ENCODE results near the gene ANKRD10.

The ANKRD10 gene

DNA sequence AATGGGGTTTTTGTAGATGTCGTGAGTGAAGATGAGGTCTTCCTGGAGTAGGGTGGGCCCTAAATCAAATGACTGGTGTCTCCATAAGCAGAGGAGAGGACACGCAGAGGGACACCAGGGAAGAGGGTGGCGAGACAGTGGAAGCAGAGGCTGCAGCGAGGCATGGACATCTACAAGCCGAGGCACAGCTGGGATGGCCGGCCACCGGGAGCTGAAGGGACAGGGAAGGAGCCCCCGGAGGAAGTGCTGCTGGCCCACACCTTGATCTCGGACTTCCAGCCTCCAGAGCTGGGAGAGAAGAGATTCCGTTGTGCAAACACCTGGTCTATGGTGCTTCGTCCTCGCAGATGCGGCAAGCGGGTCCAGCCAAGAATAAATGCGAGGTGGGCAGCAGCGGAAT lies 84.5 kb downstream of the ANKRD10 start:
- in situ Hi-C loops (cut with MboI; ENCODE audit: low sequenced_read_pairs, unreplicated experiment): loop anchor here (25.0 kb wide), 1 partner anchor 593 kb away; no protein-coding TSS in a partner anchor
- TF ChIP-seq, protein P1, sequence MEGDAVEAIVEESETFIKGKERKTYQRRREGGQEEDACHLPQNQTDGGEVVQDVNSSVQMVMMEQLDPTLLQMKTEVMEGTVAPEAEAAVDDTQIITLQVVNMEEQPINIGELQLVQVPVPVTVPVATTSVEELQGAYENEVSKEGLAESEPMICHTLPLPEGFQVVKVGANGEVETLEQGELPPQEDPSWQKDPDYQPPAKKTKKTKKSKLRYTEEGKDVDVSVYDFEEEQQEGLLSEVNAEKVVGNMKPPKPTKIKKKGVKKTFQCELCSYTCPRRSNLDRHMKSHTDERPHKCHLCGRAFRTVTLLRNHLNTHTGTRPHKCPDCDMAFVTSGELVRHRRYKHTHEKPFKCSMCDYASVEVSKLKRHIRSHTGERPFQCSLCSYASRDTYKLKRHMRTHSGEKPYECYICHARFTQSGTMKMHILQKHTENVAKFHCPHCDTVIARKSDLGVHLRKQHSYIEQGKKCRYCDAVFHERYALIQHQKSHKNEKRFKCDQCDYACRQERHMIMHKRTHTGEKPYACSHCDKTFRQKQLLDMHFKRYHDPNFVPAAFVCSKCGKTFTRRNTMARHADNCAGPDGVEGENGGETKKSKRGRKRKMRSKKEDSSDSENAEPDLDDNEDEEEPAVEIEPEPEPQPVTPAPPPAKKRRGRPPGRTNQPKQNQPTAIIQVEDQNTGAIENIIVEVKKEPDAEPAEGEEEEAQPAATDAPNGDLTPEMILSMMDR (IDR thresholded peaks at IDR 0.05; ENCODE audit: borderline replicate concordance, control extremely low read depth, extremely low read depth, insufficient read depth, missing control alignments): no peak
- no peak for DNase-seq (ENCODE audit: low spot score)

DNA sequence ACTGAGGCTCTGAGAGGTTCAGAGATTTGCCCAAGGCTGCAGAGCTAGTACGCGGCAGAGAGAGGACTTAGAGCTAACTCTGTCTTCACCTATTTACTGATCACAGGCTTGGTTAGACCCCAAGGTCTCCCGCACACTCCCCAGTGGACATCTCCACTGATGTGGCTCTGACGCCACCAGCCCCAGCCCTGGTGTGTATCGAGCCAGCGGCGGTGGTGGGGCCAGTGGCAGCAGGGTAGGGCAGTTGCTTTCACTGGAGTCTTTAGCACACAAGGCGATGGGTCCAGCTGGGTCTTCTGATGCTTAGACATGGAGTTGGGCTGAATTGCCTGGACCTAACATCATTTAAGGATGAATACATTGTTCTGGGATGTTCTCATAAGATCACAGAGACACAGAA lies 85.4 kb downstream of the ANKRD10 start:
- no peak for DNase-seq (ENCODE audit: low spot score)
- in situ Hi-C loops (cut with MboI; ENCODE audit: low sequenced_read_pairs, unreplicated experiment): loop anchor here (25.0 kb wide), 1 partner anchor 592 kb away; no protein-coding TSS in a partner anchor
- TF ChIP-seq, protein P1 (IDR thresholded peaks at IDR 0.05; ENCODE audit: borderline replicate concordance, control extremely low read depth, extremely low read depth, insufficient read depth, missing control alignments): no peak

DNA sequence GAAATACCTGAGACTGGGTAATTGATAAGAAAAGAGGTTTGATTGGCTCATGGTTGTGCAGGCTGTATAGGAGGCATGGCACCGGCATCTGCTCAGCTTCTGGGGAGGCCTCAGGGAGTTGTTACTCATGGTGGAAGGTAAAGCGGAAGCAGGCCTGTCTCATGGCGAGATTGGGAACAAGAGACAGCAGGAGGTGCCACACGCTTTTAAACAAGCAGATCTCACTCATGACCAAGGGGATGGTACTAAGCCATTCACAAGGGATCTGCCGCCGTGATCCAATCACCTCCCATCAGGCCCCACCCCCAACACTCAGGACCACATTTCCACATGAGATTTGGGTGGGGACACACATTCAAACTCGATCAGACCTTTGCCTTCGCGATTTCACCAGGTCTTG lies 86.2 kb downstream of the ANKRD10 start:
- in situ Hi-C loops (cut with MboI; ENCODE audit: low sequenced_read_pairs, unreplicated experiment): loop anchor here (25.0 kb wide), 1 partner anchor 591 kb away; no protein-coding TSS in a partner anchor
- TF ChIP-seq, protein P1 (IDR thresholded peaks at IDR 0.05; ENCODE audit: borderline replicate concordance, control extremely low read depth, extremely low read depth, insufficient read depth, missing control alignments): no peak
- DNase-seq (ENCODE audit: low spot score): no peak
